ENCODE data around the gene PDE4A.
A peak's percentile ranks its signal among the peaks of the same experiment; 100 is the strongest.

PDE4A gene

DNA sequence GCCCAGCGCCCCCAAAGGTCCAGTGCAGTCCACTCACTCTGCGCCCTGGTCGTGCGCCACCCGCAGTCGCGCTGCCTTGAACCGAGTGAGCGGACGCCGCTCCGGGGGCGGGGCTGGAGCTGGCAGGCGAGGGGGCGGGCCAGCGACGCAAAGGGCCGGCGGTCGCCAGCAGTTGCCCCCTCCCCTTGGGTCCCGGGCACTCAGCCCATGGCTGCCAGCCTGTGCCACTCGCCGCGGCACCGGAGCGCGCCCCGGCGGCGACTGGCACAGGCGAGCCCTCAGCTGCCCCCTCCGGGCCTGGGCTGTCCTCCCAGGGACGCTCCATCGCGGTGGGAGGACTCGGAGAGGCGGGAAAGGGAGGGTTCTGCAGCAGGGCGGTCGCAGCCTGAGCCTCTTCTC lies 97.0 kb downstream of the PDE4A start, which contains the start of gene S1PR5:
TSS of gene S1PR5 (minus strand) at position 87 of the 399 bp plus-strand sequence. CDS start 2,436 bp downstream, outside the sequence.
- H3K4me3 ChIP-seq (ENCODE audit: insufficient read length, low read depth) = peak within 1 kb of the TSS; percentile 76
- peaks cover 15% of the 10 kb centered on the region for H3K4me1 ChIP-seq (ENCODE audit: insufficient read depth, insufficient read length)
- H3K9ac ChIP-seq (ENCODE audit: insufficient read length, low read depth) = peak within 1 kb of the TSS; percentile 87

GRCh38 chr19:10517760-10518443 lies 97.6 kb downstream of the PDE4A start:
- Histone ChIP-seq H3K4me3 (ENCODE audit: insufficient read length, low read depth) (peak overlapping the region; percentile 76), H3K36me3 (ENCODE audit: insufficient read depth, insufficient read length, low read length) (peaks cover 3% of the 10 kb centered on the region), H3K27me3 (ENCODE audit: insufficient read depth, insufficient read length) (peaks cover 40% of the 10 kb centered on the region), H3K9ac (ENCODE audit: insufficient read length, low read depth) (peak overlapping the region; percentile 87), H3K9me3 (ENCODE audit: insufficient read depth, low read length) (no peaks in the 10 kb centered on the region), H3K4me1 (ENCODE audit: insufficient read depth, insufficient read length) (peaks cover 15% of the 10 kb centered on the region)
- TF ChIP-seq YY1 (IDR thresholded peaks at IDR 0.05; ENCODE audit: insufficient read depth, insufficient read length) (no peak), ZNF274 (IDR thresholded peaks at IDR 0.05; ENCODE audit: low read depth, low read length) (no peak), SUZ12 (IDR thresholded peaks at IDR 0.05; ENCODE audit: extremely low read depth, insufficient read depth, insufficient read length) (no peak)
- no peak for DNase-seq (ENCODE audit: low read depth, low spot score)

More for the DNA sequence above, 97.0 kb downstream of the PDE4A start, which contains the start of gene S1PR5:
- H3K27me3 ChIP-seq (ENCODE audit: insufficient read depth, insufficient read length) = peaks cover 40% of the 10 kb centered on the region
- DNase-seq (ENCODE audit: low read depth, low spot score) = no peak
- no peaks in the 10 kb centered on the region for H3K9me3 ChIP-seq (ENCODE audit: insufficient read depth, low read length)
- TF ChIP-seq SUZ12 (IDR thresholded peaks at IDR 0.05; ENCODE audit: extremely low read depth, insufficient read depth, insufficient read length) (no peak), ZNF274 (IDR thresholded peaks at IDR 0.05; ENCODE audit: low read depth, low read length) (no peak), YY1 (IDR thresholded peaks at IDR 0.05; ENCODE audit: insufficient read depth, insufficient read length) (no peak)
- peaks cover 3% of the 10 kb centered on the region for H3K36me3 ChIP-seq (ENCODE audit: insufficient read depth, insufficient read length, low read length)

DNA sequence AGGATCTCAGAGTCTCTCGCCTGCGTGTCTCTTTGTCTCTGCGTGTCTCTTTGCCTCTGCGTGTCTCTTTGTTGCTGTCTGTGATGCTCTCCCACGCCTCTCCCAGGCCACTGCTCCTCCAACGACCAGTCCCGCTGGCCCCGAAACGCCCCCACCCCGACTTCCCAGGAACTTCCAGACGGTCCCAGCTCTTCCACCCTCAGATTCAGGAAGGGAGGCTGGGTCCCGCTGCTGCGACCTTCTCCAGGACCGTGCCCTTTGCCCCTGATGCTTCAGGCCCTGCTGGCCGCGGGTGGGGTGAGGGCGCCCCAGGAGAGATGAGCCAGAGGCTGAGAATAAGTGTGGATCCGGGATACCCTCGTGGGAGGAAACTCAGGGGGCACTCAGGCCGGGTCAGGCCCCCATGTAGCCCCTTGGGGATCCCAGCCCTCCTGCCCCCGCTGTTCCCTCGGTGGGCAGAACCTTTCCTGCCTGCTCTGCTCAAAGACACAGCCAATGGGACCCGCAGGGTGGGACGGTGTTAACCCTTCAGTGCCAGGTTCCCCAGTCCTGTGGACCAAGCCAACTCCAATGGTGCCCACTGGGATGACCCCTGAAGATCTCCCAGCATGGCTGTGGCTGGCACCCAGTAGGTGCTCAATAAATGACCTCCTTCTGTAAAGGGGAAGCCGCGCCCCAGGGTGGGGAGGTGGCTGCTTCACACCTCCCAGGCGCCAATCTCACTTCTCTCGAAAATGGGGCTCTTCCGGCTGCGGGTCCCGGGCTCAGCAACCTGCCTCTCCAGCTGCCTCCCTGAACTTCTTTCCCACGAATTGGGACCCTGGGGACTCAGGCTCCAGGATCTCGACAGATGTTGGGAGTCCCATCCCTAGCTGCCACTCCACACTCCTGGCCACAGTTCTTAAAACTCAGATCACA lies 98.4 kb downstream of the PDE4A start:
- DNase-seq (ENCODE audit: low read depth, low spot score) = no peak
- TF ChIP-seq YY1 (IDR thresholded peaks at IDR 0.05; ENCODE audit: insufficient read depth, insufficient read length) = no peak
- no peak for TF ChIP-seq SUZ12 (IDR thresholded peaks at IDR 0.05; ENCODE audit: extremely low read depth, insufficient read depth, insufficient read length)
- no peak for TF ChIP-seq ZNF274 (IDR thresholded peaks at IDR 0.05; ENCODE audit: low read depth, low read length)
- Histone ChIP-seq H3K9ac (ENCODE audit: insufficient read length, low read depth) (peak overlapping the region; percentile 87), H3K36me3 (ENCODE audit: insufficient read depth, insufficient read length, low read length) (no peaks in the 10 kb centered on the region), H3K4me1 (ENCODE audit: insufficient read depth, insufficient read length) (peaks cover 15% of the 10 kb centered on the region), H3K4me3 (ENCODE audit: insufficient read length, low read depth) (peak overlapping the region; percentile 76), H3K9me3 (ENCODE audit: insufficient read depth, low read length) (no peaks in the 10 kb centered on the region), H3K27me3 (ENCODE audit: insufficient read depth, insufficient read length) (peaks cover 33% of the 10 kb centered on the region)

All from NT2/D1 (cell line).